Mononuclear cell (primary cell): ENCODE measurements around the gene EDNRA. TPM values are rescaled to one million over a fixed set of nuclear protein-coding genes. Genes with fewer than 3 reads are reported as not detected.
"Not testable (repeated sequence)": the region's sequence is repeated elsewhere in the genome, so short reads cannot be mapped to it uniquely, and the experiment has no call there.

Source experiments
- H3K27me3 ChIP-seq: 2 replicates; pipeline ENCODE4 v1.6.0; 2011; ENCODE audit warnings: low read length, control low read depth; ENCODE audit not compliant: insufficient read depth
- H3K4me1 ChIP-seq: 2 replicates; pipeline ENCODE4 v1.5.1; 2011; ENCODE audit warnings: mild to moderate bottlenecking, low read length, control low read depth; ENCODE audit not compliant: insufficient read depth
- H3K4me3 ChIP-seq: 2 replicates; pipeline ENCODE4 v1.5.1; 2011; ENCODE audit warnings: mild to moderate bottlenecking, low read length, moderate library complexity
- H3K9me3 ChIP-seq: 2 replicates; pipeline ENCODE4 v1.5.1; 2011; ENCODE audit warnings: low read depth, mild to moderate bottlenecking, control low read depth, low read length
- total RNA-seq: library from RNA; depleted of rRNA; stranded (reverse); fragments of >200 nt; gene quantifications from one replicate; pipeline ENCODE4 v1.2.3, GENCODE V29; 2012

EDNRA gene
- total RNA-seq: under 0.01 TPM

DNA sequence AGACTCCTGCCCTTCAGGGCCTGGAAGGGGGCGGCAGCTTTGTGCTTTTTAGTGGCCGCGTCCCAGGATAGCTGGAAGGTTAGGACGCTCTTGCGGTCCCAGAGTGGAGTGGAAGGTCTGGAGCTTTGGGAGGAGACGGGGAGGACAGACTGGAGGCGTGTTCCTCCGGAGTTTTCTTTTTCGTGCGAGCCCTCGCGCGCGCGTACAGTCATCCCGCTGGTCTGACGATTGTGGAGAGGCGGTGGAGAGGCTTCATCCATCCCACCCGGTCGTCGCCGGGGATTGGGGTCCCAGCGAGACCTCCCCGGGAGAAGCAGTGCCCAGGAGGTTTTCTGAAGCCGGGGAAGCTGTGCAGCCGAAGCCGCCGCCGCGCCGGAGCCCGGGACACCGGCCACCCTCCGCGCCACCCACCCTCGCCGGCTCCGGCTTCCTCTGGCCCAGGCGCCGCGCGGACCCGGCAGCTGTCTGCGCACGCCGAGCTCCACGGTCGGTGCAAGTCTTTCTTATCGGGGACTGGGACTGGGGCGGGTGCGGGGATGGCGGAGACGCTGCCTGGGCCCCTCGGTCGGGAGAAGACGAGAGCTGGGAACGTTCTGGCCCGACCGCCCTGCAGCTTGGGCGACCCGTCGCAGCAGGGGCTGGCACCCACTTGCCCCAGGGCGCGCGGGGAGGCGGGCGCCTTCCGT lies at the start of gene EDNRA:
EDNRA (plus strand) TSS at position 207 of the 686 bp plus-strand sequence. CDS start 4,585 bp downstream, outside the sequence.
- H3K4me1 ChIP-seq: no peaks in the 10 kb centered on the region
- H3K27me3 ChIP-seq: peaks cover 28% of the 10 kb centered on the region
- H3K9me3 ChIP-seq: no peaks in the 10 kb centered on the region
- H3K4me3 ChIP-seq: no peak within 1 kb of the TSS

DNA sequence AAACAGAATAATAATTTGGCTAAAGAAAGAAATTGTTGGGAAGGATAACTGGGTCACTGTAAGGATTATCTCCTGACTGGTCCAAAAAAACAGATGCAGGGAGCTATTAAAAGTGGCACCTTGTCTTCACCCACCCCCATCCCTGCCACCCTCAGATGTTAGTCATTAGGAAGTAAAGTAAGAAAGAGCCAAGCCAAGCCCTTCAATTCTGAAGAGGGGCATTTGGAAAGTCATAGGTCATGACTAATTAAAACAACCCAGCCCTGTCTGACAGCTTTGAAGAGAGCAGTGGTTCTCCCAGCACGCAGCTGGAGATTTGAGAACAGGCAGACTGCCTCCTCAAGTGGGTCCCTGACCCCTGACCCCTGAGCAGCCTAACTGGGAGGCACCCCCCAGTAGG lies 46.5 kb upstream of the EDNRA start:
- not testable (repeated sequence) for H3K9me3 ChIP-seq, H3K4me1 ChIP-seq, H3K4me3 ChIP-seq, H3K27me3 ChIP-seq

DNA sequence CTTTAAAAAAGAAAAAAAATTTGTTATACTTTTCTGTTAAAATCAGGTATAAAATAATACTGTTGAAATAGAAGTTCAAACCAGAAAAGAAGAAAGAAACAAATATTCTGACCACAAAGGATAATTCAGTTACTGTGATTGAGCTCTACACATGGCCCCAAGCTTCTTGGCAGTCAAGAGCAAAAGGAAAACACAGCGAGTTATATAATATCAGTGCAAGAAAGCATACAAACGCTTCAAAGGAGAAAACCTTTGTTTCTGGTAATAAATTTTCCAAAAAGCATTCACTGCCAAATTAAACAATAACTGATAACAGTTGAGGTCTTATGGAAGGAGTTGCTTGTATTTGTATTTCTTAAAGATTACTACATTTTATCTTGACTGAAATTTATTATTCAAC lies 40.5 kb upstream of the EDNRA start:
- no peak overlapping the region for H3K4me3 ChIP-seq
- no peaks in the 10 kb centered on the region for H3K4me1 ChIP-seq
- no peaks in the 10 kb centered on the region for H3K27me3 ChIP-seq
- no peaks in the 10 kb centered on the region for H3K9me3 ChIP-seq

DNA sequence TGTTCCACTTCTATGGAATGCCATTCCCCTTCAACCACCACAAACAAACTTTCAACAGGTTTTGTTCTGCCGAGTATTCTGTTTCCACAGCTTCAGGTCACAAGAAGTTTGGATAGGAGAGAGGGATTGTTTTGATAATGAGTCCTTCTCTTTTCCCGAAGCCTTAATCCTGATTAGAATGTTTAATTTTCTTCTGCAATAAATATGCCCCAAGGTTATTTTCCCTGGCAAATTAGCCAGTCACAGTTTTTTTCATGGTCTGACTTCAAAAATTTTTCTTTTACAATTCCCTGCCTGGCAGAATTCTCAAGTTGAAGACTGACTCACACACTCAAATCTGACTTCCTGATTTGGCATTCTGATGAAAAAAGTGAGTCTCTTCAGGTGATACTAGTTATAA lies 33.1 kb upstream of the EDNRA start:
- Histone ChIP-seq H3K9me3 (no peaks in the 10 kb centered on the region), H3K4me1 (no peaks in the 10 kb centered on the region), H3K4me3 (no peak overlapping the region), H3K27me3 (no peaks in the 10 kb centered on the region)

DNA sequence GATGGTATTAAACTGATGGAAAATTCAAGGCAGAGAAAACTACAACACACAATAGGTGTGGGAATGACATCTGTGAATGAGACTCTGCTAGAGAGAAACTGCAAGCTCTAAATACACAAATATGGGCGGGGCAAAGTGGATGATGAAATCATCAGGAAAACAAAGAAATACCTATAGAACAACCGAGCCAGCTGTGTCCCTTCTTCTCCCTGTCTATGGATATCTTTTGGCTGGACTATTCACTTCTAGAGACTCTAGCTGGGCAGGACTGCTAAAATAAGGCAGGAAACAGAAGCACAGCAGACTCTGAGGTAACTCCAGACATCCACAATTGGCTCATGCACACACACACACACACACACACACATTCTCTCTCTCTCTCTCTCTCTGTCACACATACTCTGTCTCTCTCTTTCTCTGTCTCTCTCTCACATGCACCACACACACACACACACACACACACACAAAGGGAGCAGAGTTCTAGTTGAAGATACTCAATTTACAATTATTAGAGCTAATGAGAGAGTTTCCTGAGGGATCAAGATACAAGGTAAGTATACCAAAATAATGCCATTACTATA lies 27.2 kb upstream of the EDNRA start:
- Histone ChIP-seq H3K4me1 (no peaks in the 10 kb centered on the region), H3K4me3 (no peak overlapping the region), H3K27me3 (no peaks in the 10 kb centered on the region), H3K9me3 (no peaks in the 10 kb centered on the region)

DNA sequence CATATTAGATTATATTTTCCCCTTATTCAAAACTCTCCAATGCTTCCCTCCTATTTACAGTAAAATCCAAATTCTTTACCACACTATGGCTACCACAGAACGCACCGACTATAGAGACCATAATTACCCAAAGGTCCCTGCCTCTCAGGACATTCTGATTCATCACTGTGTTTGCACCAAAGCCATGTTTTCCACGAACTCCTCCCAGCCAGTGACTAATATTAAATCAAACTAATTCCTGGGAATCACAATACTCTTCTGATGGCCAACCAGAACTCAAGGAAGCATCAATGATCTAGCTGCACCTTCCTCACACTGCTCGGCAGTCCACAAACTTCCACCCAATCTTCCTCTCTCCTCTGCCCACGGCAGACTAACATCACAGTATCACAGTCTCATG lies 24.2 kb upstream of the EDNRA start:
- Histone ChIP-seq H3K4me1 (no peaks in the 10 kb centered on the region), H3K27me3 (no peaks in the 10 kb centered on the region), H3K9me3 (no peaks in the 10 kb centered on the region), H3K4me3 (no peak overlapping the region)

DNA sequence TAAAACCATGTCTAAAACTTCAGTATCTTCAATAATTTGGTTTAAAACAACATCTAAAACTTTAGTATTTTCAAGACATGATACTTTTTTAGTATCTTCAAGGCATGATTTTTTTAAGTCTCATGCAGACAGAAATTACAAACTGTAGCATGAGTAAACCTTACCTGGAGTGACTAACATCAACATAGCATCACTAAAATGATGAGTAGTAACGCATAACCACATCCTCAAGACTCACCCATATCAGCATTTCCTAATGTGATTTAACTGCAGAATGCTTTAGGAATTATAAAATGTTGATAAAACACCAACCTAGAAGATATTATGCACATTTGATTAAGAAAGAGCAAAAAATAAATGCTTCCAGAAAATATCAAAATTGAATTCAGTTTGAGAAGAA lies 19.7 kb upstream of the EDNRA start:
- H3K9me3 ChIP-seq: no peaks in the 10 kb centered on the region
- H3K4me1 ChIP-seq: no peaks in the 10 kb centered on the region
- H3K27me3 ChIP-seq: no peaks in the 10 kb centered on the region
- H3K4me3 ChIP-seq: no peak overlapping the region

DNA sequence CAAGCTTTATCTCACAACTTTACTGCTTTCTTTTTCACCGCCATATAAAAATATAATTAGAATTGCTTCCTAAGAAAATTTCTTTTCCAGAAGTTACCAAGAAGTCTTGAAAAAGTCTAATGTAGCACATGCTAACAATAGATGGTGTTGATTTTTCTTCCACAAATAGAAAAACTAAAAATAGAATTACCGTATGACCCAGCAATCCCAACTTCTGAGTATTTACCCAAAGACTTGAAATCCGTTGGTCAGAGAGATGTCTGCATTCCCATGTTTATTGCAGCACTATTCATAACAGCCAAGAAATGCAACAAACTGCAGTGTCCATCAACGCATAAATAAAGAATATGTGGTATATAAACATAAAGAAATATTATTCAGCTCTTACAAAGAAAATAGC lies 17.8 kb upstream of the EDNRA start:
- H3K4me1 ChIP-seq: no peaks in the 10 kb centered on the region
- H3K4me3 ChIP-seq: no peak overlapping the region
- H3K9me3 ChIP-seq: no peaks in the 10 kb centered on the region
- H3K27me3 ChIP-seq: no peaks in the 10 kb centered on the region

DNA sequence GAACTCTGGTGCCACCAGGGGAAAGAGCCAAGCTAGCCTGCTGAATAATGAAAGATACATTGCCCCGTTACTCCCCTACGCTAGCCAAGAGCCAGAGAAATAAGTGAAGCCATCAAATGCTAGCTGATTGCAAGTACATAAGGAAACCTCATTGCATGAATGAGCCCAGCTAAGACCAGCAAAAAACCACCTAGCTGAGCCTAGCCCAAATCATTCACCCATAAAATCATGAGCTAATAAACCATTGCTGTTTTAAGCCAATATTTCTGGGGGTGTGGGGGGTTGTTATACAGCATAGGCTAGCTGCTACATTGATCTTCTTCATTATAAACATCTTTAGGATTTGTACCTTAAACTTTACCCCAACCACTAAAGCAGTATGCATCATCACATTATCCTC lies 15.4 kb upstream of the EDNRA start:
- Histone ChIP-seq H3K4me3 (no peak overlapping the region), H3K4me1 (no peaks in the 10 kb centered on the region), H3K27me3 (no peaks in the 10 kb centered on the region), H3K9me3 (no peaks in the 10 kb centered on the region)

DNA sequence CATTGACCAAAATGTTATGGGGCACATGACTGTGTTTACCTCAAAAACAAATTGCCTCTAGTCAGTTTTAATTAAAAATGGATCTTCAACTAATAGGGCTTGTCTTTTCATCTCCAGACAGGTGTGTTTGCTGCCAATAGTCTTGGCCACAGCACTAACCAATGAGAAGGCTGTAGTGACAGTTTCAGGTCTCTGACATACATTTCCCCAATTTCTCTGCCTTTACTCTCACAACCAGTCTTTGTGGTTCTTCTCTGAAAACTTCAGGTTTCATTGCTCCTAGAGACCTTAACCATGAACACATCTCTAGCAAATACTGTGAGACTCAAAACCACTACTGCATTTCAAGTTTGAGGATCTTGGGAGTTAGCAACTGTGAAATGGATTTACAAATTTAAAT lies 3.5 kb upstream of the EDNRA start:
- Histone ChIP-seq H3K4me1 (no peaks in the 10 kb centered on the region), H3K4me3 (no peak overlapping the region), H3K27me3 (peaks cover 21% of the 10 kb centered on the region), H3K9me3 (no peaks in the 10 kb centered on the region)

DNA sequence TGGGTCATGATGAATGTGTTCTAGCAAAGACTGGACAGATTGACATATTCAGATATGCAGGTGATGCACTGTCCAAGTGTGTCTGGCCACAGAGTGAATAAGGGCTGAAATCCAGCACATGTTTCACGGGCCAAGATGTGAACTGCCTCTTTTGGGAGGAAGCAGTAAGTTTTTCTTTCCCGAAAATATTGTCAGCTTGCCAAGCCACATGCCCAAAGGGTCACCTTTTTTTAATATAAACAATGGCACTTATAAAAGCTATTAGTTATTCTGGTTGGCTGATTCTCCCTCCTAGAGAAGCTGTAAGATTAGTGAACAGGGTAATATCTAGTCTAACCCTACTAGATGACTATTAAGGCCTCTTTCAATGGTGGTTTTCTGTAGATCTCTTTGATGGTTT lies 1.5 kb upstream of the EDNRA start:
- Histone ChIP-seq H3K9me3 (no peaks in the 10 kb centered on the region), H3K4me1 (no peaks in the 10 kb centered on the region), H3K4me3 (no peak overlapping the region), H3K27me3 (peaks cover 28% of the 10 kb centered on the region)

DNA sequence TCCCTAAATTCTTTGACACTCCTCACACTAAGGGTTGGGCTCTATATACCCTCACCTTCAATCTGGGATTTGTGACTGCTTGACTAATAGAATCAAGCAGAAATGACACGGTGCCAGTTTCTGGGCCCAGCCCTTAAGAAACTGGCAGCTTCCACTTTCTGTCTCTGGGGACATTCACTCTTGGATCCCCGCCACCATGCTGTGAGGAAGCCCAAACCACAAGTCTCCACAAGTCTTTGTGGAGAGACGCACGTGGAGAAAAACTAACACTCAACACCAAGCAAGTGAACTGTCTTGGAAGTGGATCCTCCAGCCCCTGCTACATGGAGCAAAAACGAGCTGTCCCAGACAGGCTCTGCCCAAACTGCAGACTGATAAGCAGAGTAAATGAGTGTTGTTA lies 1.1 kb upstream of the EDNRA start:
- Histone ChIP-seq H3K27me3 (peaks cover 28% of the 10 kb centered on the region), H3K4me1 (no peaks in the 10 kb centered on the region), H3K4me3 (no peak overlapping the region), H3K9me3 (no peaks in the 10 kb centered on the region)

DNA sequence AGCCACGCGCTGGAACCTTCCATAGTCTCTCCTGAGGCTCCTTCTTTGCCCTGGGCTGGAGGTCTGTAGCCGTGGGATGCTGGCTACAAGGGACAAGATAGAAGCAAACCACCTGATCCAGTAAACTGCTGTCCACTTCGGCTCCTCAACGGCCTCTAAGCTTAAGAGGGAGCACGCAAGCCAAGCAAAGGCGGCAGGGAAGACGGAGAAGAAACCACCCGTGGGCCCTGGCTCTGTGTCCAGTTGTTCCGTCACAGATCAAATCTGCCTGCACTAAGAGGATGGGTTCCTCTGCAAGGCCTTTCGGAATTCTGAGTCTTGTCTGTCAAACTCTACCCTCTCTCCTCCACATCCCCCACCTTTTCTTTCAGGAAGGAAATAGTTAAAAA lies 401 bp upstream of the EDNRA start:
- peaks cover 28% of the 10 kb centered on the region for H3K27me3 ChIP-seq
- H3K9me3 ChIP-seq: no peaks in the 10 kb centered on the region
- H3K4me1 ChIP-seq: no peaks in the 10 kb centered on the region
- H3K4me3 ChIP-seq: no peak overlapping the region

DNA sequence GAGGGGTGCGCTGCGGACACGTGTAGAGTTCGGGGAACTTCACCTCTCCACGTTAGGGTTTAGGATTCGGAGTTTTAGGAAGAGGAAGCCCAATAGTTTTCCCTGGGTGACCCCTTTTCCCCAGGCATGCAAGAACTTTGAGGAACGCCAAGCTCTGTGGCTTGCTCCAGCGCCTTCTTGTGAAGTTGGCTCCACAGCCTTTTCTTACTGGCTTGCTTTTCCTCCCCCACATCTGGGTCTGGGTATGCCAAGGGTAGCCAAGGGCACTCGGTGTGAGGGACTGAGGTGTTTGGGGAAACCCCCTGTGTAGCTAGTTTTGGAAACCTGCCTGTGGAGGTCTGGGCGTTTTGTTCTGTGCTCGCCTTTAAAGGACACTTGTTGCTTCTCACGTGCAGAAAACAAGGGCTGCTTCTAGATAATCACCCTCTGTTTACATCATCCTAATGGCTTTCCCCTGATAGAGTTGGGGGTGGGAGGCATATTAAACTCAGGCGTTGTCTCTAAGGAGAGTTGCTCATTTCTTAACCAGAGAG lies 746 bp downstream of the EDNRA start:
- no peaks in the 10 kb centered on the region for H3K9me3 ChIP-seq
- H3K4me3 ChIP-seq: no peak overlapping the region
- H3K27me3 ChIP-seq: peaks cover 28% of the 10 kb centered on the region
- H3K4me1 ChIP-seq: no peaks in the 10 kb centered on the region

DNA sequence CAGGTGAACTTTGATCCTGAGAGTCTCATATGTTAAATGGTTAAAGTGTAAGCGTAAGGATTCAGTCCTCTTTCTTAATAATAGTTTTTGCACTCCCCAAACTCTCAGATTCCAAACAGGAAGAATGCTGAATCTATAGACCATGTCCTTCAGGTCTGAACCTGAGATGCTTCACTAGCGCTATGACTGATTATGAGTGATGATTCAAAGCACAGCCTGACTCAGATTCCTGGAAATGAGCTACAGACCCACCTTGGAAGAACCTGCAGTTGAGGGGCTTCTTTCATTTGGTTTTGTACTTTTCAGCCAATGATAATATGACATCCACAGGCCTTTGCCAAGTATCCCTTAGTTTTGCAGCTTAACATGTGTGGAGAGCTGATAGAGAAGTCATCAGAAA lies 1.4 kb downstream of the EDNRA start:
- peaks cover 28% of the 10 kb centered on the region for H3K27me3 ChIP-seq
- no peak overlapping the region for H3K4me3 ChIP-seq
- no peaks in the 10 kb centered on the region for H3K9me3 ChIP-seq
- no peaks in the 10 kb centered on the region for H3K4me1 ChIP-seq

DNA sequence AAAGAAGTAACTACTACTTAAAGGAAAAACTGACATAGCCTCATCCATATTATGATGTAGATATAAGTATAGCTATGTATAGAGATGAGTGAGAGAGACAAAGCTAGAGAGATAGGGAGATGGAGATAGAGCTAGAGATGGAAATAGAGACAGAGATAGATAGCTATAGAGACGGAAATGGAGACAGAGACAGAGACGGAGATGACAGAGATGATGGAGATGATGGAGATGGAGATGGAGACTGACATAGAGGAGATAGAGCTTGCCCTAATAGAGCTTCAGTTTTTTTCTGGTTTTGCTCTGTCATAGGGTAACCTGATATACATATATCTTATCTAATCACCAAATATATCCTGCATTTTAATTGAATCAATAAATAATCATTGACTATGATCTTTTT lies 4.3 kb downstream of the EDNRA start:
- Histone ChIP-seq H3K27me3 (peaks cover 21% of the 10 kb centered on the region), H3K9me3 (no peaks in the 10 kb centered on the region), H3K4me3 (no peak overlapping the region), H3K4me1 (no peaks in the 10 kb centered on the region)
